NB4 (cell line): ENCODE measurements around the gene CADM2.

ENCODE experiments used
- MYC ChIP-seq: IDR thresholded peaks from 2 replicates; pipeline ENCODE4 v1.6.1; 2011; ENCODE audit warnings: low read depth, low read length
- POLR2A ChIP-seq: IDR thresholded peaks from 2 replicates; pipeline ENCODE4 v1.6.1; 2011; ENCODE audit warnings: mild to moderate bottlenecking; ENCODE audit not compliant: insufficient read length; ENCODE audit errors: extremely low read depth
- TF ChIP-seq, protein P1 (sequence below): IDR thresholded peaks from 2 replicates; pipeline ENCODE4 v1.6.1; 2011; ENCODE audit warnings: low read depth, low read length
- TF ChIP-seq, protein P2 (sequence below): IDR thresholded peaks from one replicate; pipeline ENCODE4 v1.5.1; 2012; ENCODE audit warnings: low read depth, low read length

DNA sequence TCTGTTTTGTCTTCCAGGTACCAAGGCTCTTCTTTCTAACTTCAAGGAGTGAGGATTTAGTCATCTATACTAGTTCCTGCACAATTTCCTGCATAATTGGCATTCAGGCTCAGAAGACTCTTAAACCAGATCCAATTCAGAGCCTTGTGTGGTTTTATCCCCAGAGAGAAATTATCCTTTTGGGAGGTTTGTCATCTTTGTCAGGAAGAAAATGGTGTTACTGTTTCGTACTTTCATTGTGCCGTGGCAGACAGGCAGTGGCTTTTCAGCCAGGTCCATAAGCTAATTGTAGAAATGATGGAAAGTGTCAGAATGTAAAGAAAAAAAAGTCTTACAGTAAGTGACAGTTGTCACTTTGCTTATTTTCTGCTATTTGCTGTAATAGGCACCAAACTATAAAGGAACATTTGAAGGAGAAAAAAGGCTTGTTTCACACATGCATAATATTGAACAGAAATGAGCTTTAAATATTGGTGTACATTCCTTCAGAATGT, 82.8 kb downstream of the CADM2 start:
- TF ChIP-seq, protein P1, sequence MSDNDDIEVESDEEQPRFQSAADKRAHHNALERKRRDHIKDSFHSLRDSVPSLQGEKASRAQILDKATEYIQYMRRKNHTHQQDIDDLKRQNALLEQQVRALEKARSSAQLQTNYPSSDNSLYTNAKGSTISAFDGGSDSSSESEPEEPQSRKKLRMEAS: no peak
- TF ChIP-seq, protein P2, sequence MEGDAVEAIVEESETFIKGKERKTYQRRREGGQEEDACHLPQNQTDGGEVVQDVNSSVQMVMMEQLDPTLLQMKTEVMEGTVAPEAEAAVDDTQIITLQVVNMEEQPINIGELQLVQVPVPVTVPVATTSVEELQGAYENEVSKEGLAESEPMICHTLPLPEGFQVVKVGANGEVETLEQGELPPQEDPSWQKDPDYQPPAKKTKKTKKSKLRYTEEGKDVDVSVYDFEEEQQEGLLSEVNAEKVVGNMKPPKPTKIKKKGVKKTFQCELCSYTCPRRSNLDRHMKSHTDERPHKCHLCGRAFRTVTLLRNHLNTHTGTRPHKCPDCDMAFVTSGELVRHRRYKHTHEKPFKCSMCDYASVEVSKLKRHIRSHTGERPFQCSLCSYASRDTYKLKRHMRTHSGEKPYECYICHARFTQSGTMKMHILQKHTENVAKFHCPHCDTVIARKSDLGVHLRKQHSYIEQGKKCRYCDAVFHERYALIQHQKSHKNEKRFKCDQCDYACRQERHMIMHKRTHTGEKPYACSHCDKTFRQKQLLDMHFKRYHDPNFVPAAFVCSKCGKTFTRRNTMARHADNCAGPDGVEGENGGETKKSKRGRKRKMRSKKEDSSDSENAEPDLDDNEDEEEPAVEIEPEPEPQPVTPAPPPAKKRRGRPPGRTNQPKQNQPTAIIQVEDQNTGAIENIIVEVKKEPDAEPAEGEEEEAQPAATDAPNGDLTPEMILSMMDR: no peak
- TF ChIP-seq POLR2A: no peak
- TF ChIP-seq MYC: no peak
